HepG2 (cell line): ENCODE measurements around the gene TBC1D32. TPM values are rescaled to one million over a fixed set of nuclear protein-coding genes. Genes with fewer than 3 reads are reported as not detected.

ENCODE experiments used
- CBX1 ChIP-seq: IDR thresholded peaks from one replicate; pipeline ENCODE4 v1.6.1; 2016; ENCODE audit warnings: antibody characterized with exemption, low read depth
- KDM2A ChIP-seq: sonication (generic); formaldehyde crosslinking; IDR thresholded peaks from 2 replicates; pipeline ENCODE4 v1.4.0; 2020; ENCODE audit warnings: low read depth, missing genetic modification reagents, borderline replicate concordance
- KDM3A ChIP-seq: IDR thresholded peaks from 2 replicates; pipeline ENCODE4 v1.6.1; 2018; ENCODE audit warnings: low read depth, missing compliant biosample characterization
- LBX2 ChIP-seq: sonication (generic); formaldehyde crosslinking; IDR thresholded peaks from 2 replicates; pipeline ENCODE4 v1.5.0; 2020; ENCODE audit warnings: missing genetic modification reagents, mild to moderate bottlenecking, borderline replicate concordance
- MBD4 ChIP-seq: IDR thresholded peaks from 2 replicates; pipeline ENCODE4 v1.6.1; 2012; ENCODE audit warnings: low read length, inconsistent platforms, borderline replicate concordance
- NFAT5 ChIP-seq: sonication (generic); formaldehyde crosslinking; IDR thresholded peaks from 2 replicates; pipeline ENCODE4 v1.4.0; 2020; ENCODE audit warnings: missing genetic modification reagents
- PPARG ChIP-seq: conservative IDR thresholded peaks from 2 replicates; pipeline ENCODE4 v1.6.1; 2016; ENCODE audit warnings: missing biosample characterization, missing genetic modification reagents
- TAF1 ChIP-seq: sonication (generic); formaldehyde crosslinking; IDR thresholded peaks from 2 replicates; pipeline ENCODE4 v1.4.0; 2020; ENCODE audit warnings: missing genetic modification reagents
- ZBED4 ChIP-seq: sonication (generic); formaldehyde crosslinking; IDR thresholded peaks from 2 replicates; pipeline ENCODE4 v1.4.0; 2020; ENCODE audit warnings: missing genetic modification reagents, borderline replicate concordance
- ZBTB20 ChIP-seq: sonication (generic); formaldehyde crosslinking; IDR thresholded peaks from 2 replicates; pipeline ENCODE4 v1.8.1; 2023; ENCODE audit warnings: missing genetic modification reagents, low read depth, mild to moderate bottlenecking, borderline replicate concordance
- ZNF639 ChIP-seq: conservative IDR thresholded peaks from 2 replicates; pipeline ENCODE4 v1.6.1; 2018; ENCODE audit warnings: missing genetic modification reagents
- ZNF746 ChIP-seq: sonication (generic); formaldehyde crosslinking; IDR thresholded peaks from 2 replicates; pipeline ENCODE4 v1.8.0; 2022; ENCODE audit warnings: mild to moderate bottlenecking, missing genetic modification reagents
- polyA plus RNA-seq, 8 experiments: library from polyadenylated mRNA; depleted of rRNA in 3 of 8; stranded (reverse) in 7 of 8; unstranded in 1 of 8; fragments of >200 nt; fragmentation: Illumina TruSeq in 4 of 8; extraction: Trizol in 4 of 8; gene quantifications; 2 replicates each; pipeline versions ENCODE4 v1.2.1 to v1.2.3, GENCODE V29; 2011 to 2016; ENCODE audit warnings: low read depth in 4 of 8, missing spikeins in 1 of 8, mixed read lengths in 1 of 8; ENCODE audit not compliant: insufficient read depth in 1 of 8
- total RNA-seq, 5 experiments: library from RNA; depleted of rRNA; stranded (reverse); fragments of >200 nt; fragmentation: Illumina TruSeq; extraction: Trizol; gene quantifications; 2 replicates each; pipeline ENCODE4 v1.2.3, GENCODE V29; 2016; ENCODE audit warnings: low read depth in 1 of 5
- TF ChIP-seq, protein P1 (sequence below): sonication (generic); formaldehyde crosslinking; IDR thresholded peaks from 2 replicates; pipeline ENCODE4 v1.5.0; 2020; ENCODE audit warnings: mild to moderate bottlenecking, missing genetic modification reagents

TBC1D32 gene
- total and polyA plus RNA-seq, 2 of the 13 experiments (the other 11 are each of a cell fraction or from before 2014, with no cell fraction given): 2.0 to 4.8 TPM

- TF ChIP-seq, protein P1, sequence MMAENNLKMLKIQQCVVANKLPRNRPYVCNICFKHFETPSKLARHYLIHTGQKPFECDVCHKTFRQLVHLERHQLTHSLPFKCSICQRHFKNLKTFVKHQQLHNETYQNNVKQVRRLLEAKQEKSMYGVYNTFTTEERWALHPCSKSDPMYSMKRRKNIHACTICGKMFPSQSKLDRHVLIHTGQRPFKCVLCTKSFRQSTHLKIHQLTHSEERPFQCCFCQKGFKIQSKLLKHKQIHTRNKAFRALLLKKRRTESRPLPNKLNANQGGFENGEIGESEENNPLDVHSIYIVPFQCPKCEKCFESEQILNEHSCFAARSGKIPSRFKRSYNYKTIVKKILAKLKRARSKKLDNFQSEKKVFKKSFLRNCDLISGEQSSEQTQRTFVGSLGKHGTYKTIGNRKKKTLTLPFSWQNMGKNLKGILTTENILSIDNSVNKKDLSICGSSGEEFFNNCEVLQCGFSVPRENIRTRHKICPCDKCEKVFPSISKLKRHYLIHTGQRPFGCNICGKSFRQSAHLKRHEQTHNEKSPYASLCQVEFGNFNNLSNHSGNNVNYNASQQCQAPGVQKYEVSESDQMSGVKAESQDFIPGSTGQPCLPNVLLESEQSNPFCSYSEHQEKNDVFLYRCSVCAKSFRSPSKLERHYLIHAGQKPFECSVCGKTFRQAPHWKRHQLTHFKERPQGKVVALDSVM (CRISPR knock-in tag): no peak
- TF ChIP-seq TAF1 (CRISPR knock-in tag): no peak
- no peak for TF ChIP-seq ZNF746
- TF ChIP-seq NFAT5 (CRISPR knock-in tag): no peak
- TF ChIP-seq KDM3A (CRISPR knock-in tag): no peak
- TF ChIP-seq PPARG: no peak
- TF ChIP-seq KDM2A: no peak
- TF ChIP-seq ZBED4 (CRISPR knock-in tag): no peak
- no peak for TF ChIP-seq CBX1
- TF ChIP-seq LBX2 (CRISPR knock-in tag): no peak
- TF ChIP-seq ZBTB20 (CRISPR knock-in tag): no peak
- TF ChIP-seq MBD4: no peak
- no peak for TF ChIP-seq ZNF639
Measured at GRCh38 chr6:121135425-121135824, 198.9 kb downstream of the TBC1D32 start (continued).
